Measurements from ENCODE around the gene MYLK4. TPM values are rescaled to one million over a fixed set of nuclear protein-coding genes. Genes with fewer than 3 reads are reported as not detected.

Gene MYLK4
- total RNA-seq, 1 donor from 2014 or later, result 0.65 TPM

GRCh38 chr6:2655844-2656433 is 94.8 kb downstream of the MYLK4 start:
- H3K4me3 Mint-ChIP-seq, result no peak overlapping the region
- no peak for DNase-seq (ENCODE audit: extremely low spot score, unreplicated experiment)
- H3K4me1 Mint-ChIP-seq (ENCODE audit: unreplicated experiment), result no peaks in the 10 kb centered on the region
- peaks cover 13% of the 10 kb centered on the region for H3K9me3 Mint-ChIP-seq
- no peak overlapping the region for H3K27ac Mint-ChIP-seq
- TF ChIP-seq, protein P1, sequence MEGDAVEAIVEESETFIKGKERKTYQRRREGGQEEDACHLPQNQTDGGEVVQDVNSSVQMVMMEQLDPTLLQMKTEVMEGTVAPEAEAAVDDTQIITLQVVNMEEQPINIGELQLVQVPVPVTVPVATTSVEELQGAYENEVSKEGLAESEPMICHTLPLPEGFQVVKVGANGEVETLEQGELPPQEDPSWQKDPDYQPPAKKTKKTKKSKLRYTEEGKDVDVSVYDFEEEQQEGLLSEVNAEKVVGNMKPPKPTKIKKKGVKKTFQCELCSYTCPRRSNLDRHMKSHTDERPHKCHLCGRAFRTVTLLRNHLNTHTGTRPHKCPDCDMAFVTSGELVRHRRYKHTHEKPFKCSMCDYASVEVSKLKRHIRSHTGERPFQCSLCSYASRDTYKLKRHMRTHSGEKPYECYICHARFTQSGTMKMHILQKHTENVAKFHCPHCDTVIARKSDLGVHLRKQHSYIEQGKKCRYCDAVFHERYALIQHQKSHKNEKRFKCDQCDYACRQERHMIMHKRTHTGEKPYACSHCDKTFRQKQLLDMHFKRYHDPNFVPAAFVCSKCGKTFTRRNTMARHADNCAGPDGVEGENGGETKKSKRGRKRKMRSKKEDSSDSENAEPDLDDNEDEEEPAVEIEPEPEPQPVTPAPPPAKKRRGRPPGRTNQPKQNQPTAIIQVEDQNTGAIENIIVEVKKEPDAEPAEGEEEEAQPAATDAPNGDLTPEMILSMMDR (conservative IDR thresholded peaks at IDR 0.05), result no peak
- no peaks in the 10 kb centered on the region for H3K27me3 Mint-ChIP-seq
- H3K36me3 Mint-ChIP-seq, result peaks cover 3% of the 10 kb centered on the region

- peaks cover 3% of the 10 kb centered on the region for H3K36me3 Mint-ChIP-seq
These were observed 97.2 kb downstream of the MYLK4 start for GRCh38 chr6:2653369-2654032.

GRCh38 chr6:2652611-2653010 is 98.1 kb downstream of the MYLK4 start:
- peaks cover 13% of the 10 kb centered on the region for H3K9me3 Mint-ChIP-seq
- H3K4me3 Mint-ChIP-seq, result no peak overlapping the region
- H3K36me3 Mint-ChIP-seq, result peaks cover 3% of the 10 kb centered on the region
- no peaks in the 10 kb centered on the region for H3K27me3 Mint-ChIP-seq
- TF ChIP-seq, protein P1 (conservative IDR thresholded peaks at IDR 0.05), result no peak
- no peaks in the 10 kb centered on the region for H3K4me1 Mint-ChIP-seq (ENCODE audit: unreplicated experiment)
- no peak overlapping the region for H3K27ac Mint-ChIP-seq
- no peak for DNase-seq (ENCODE audit: extremely low spot score, unreplicated experiment)

More at GRCh38 chr6:2653369-2654032, 97.2 kb downstream of the MYLK4 start:
- Mint-ChIP-seq H3K9me3 (peaks cover 13% of the 10 kb centered on the region), H3K27ac (no peak overlapping the region), H3K4me3 (no peak overlapping the region), H3K4me1 (ENCODE audit: unreplicated experiment) (no peaks in the 10 kb centered on the region), H3K27me3 (no peaks in the 10 kb centered on the region)
- no peak for DNase-seq (ENCODE audit: extremely low spot score, unreplicated experiment)
- TF ChIP-seq, protein P1 (conservative IDR thresholded peaks at IDR 0.05), result no peak

DNA sequence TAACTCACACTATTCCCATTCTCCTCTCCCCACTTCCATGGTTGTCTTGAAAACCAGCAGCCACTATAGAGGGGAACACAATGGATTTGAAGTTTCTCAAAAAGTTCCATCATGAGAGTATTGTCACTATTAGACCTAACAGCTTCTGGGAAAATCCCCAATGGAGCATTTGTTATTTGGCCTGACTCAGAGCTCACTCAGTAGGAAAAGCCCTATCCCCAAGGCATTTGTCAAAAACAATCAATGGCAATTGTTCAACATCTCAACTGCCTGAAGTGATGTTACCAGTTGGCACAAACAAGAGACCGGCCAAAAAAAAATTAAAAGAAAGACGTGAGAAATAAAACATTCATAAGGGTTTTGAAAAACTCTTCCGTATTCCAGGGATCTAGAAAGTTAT is 98.8 kb downstream of the MYLK4 start:
- no peak for DNase-seq (ENCODE audit: extremely low spot score, unreplicated experiment)
- Mint-ChIP-seq H3K27me3 (no peaks in the 10 kb centered on the region), H3K4me1 (ENCODE audit: unreplicated experiment) (no peaks in the 10 kb centered on the region), H3K9me3 (peaks cover 13% of the 10 kb centered on the region), H3K4me3 (no peak overlapping the region), H3K27ac (no peak overlapping the region), H3K36me3 (peaks cover 3% of the 10 kb centered on the region)
- TF ChIP-seq, protein P1 (conservative IDR thresholded peaks at IDR 0.05), result no peak

- H3K36me3 Mint-ChIP-seq, result peaks cover 3% of the 10 kb centered on the region
These were observed 99.2 kb downstream of the MYLK4 start for GRCh38 chr6:2651536-2651935.

More at GRCh38 chr6:2651536-2651935, 99.2 kb downstream of the MYLK4 start:
- H3K4me1 Mint-ChIP-seq (ENCODE audit: unreplicated experiment), result no peaks in the 10 kb centered on the region
- H3K27me3 Mint-ChIP-seq, result no peaks in the 10 kb centered on the region
- no peak for DNase-seq (ENCODE audit: extremely low spot score, unreplicated experiment)
- H3K4me3 Mint-ChIP-seq, result no peak overlapping the region
- no peak overlapping the region for H3K27ac Mint-ChIP-seq
- TF ChIP-seq, protein P1 (conservative IDR thresholded peaks at IDR 0.05), result no peak
- H3K9me3 Mint-ChIP-seq, result peaks cover 13% of the 10 kb centered on the region

All from type B pancreatic cell (in vitro differentiated cells).